ENCODE measurements around the gene KLHL33. TPM values are rescaled to one million over a fixed set of nuclear protein-coding genes. Genes with fewer than 3 reads are reported as not detected.

Gene KLHL33
- total RNA-seq, 4 donors from 2014 or later: 0.12 to 2.0 (median 0.39) TPM

DNA sequence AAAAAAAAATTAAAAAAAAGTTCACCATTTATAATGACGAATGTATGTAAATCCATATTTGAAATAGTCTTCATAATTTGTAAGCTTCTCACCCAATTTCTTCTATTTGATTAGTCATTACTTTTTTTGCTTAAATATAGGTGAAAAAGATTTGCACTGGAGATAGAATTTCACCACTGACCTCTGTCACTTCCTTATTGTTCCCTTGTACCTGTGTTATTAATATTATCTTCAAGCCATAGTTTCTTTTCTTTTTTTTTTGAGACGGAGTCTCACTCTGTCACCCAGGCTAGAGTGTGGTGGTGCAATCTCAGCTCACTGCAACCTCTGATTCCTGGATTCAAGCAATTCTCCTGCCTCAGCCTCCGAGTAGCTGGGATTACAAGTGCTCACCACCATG is 38.5 kb downstream of the KLHL33 start:
- ATAC-seq (ENCODE audit: low FRiP score) (no peak), DNase-seq (ENCODE audit: low spot score) (no peak)
- TF ChIP-seq, protein P1, sequence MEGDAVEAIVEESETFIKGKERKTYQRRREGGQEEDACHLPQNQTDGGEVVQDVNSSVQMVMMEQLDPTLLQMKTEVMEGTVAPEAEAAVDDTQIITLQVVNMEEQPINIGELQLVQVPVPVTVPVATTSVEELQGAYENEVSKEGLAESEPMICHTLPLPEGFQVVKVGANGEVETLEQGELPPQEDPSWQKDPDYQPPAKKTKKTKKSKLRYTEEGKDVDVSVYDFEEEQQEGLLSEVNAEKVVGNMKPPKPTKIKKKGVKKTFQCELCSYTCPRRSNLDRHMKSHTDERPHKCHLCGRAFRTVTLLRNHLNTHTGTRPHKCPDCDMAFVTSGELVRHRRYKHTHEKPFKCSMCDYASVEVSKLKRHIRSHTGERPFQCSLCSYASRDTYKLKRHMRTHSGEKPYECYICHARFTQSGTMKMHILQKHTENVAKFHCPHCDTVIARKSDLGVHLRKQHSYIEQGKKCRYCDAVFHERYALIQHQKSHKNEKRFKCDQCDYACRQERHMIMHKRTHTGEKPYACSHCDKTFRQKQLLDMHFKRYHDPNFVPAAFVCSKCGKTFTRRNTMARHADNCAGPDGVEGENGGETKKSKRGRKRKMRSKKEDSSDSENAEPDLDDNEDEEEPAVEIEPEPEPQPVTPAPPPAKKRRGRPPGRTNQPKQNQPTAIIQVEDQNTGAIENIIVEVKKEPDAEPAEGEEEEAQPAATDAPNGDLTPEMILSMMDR (IDR thresholded peaks at IDR 0.05): no peak

DNA sequence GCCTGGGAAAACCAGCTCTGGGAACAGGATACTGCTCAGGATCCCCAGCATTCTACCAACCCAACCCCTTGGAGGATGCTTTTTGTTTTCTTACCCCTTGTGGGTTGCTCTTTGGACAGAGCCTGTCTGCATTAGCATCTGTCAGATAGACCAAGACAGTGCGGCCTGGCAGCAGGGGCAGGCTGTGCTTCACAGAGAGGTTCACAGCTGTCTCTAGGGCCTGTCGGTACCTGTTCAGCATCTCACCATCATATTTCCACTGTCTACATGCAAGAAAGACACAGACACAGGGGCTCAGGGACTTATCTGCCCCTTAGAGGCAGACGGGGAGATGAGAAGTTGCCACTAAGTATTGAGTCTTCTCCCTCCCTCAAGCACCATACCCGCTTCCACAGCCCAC is 44.5 kb downstream of the KLHL33 start:
- TF ChIP-seq, protein P1 (IDR thresholded peaks at IDR 0.05): no peak
- no peak for DNase-seq (ENCODE audit: low spot score)
- no peak for ATAC-seq (ENCODE audit: low FRiP score)

DNA sequence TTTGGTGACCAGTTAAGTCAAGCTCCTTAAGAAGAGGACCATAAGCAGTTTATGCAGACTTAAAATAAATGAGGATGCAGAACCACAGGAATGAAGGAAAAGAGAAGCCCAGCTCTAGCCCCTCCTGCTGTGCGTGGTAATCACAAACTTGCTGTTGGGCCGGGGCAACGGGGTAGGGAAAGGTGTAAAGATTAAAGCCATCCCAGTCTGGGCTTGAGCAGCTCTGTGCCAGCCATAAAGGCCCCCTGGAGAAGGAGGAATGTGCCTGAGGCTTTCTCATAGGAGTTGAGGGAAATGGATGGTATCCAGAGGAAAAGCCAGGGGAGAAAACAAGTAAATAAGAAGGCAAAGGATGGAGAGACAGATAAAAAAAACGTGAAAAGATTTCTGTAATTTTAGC is 47.8 kb downstream of the KLHL33 start:
- TF ChIP-seq, protein P1 (IDR thresholded peaks at IDR 0.05): no peak
- DNase-seq (ENCODE audit: low spot score): no peak
- no peak for ATAC-seq (ENCODE audit: low FRiP score)

DNA sequence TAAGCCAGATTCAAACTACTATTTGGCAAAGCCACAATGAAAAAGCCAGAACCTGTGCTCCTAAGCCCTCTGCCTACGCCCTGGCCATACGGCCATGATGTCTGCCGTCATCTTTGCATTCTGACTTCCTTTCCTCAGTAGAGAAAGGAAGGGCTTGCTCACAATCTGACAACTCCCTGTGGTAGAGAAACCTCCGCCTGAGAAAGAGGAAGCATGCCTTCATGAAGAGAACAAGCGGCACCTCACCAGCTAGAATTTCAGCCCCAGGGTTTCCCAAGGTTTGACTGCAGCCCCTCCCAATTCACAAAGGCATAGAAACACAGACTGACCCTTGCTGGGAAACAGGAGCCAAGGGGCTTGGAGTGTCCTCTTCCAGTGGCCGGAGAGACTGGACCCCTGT is 48.4 kb downstream of the KLHL33 start:
- ATAC-seq (ENCODE audit: low FRiP score): no peak

DNA sequence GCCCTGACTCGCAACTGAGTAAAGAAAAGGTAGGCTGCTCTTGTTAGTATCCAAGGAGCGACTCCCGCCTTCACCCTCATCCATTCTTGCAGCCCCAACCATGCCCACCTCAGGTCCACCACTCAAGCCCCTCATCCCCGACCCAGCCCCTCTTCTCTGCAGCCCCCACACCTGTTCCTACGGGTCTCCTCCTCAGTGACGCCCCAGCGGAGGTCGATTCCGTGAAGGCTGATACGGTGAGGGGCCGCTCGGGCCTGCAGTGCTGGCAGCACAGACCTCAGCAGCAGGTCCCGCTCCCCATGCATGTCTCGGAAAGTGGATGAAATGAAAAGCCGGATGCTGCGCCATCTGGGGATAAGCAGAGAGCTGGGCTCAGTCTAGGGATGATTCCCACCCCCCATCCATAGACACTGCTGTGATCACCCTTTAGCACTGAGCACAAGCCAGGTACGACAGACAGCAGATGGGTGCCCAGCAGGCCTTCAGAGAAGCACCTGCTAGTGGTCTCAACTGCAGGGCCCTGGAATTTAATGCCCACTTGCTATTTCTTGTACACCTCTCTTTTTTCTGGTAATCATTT is 49.6 kb downstream of the KLHL33 start:
- ATAC-seq (ENCODE audit: low FRiP score): no peak
- no peak for DNase-seq (ENCODE audit: low spot score)
- TF ChIP-seq, protein P1 (IDR thresholded peaks at IDR 0.05): no peak

More for the DNA sequence above, 48.4 kb downstream of the KLHL33 start:
- DNase-seq (ENCODE audit: low spot score): no peak
- TF ChIP-seq, protein P1 (IDR thresholded peaks at IDR 0.05): no peak

DNA sequence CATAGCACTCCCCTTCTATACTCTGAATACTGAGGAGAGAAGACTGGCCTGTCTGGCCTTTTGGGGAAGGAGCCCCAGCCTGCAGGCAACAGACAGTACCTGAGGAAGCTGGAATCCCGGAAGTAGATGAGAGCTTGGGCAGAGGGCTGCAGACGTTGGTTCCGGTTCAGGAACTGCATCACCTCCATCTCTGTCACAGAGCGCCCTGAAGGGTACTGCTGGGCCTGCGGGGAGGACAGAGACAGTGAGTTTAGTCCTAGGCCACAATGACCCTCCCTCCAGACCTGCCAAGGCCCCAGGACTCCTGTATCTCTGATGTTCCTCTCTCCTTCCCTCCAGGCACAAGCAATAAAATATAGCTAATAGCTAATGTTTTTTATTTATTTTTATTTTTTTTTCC is 51.1 kb downstream of the KLHL33 start:
- DNase-seq (ENCODE audit: low spot score) (no peak), ATAC-seq (ENCODE audit: low FRiP score) (no peak)
- TF ChIP-seq, protein P1 (IDR thresholded peaks at IDR 0.05): no peak

DNA sequence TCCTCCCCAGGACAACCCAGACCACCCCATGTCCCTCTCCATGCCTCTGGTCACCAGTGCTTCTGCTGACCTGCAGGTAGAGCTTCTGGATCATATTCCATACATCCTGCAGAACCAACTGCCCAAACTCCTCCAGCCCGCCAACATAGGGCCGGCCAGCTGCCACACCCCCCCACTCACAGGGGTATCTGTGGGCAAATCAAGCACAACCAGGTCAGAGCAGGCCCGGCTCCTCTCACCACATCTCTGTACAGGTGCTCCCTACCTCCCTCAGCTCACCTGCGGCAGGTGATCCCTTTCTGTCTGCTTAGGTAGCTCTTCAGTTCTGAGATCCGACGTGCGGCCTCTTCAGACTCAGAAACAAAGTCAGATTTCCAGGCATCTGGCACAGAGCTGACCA is 51.6 kb downstream of the KLHL33 start:
- ATAC-seq (ENCODE audit: low FRiP score): no peak
- DNase-seq (ENCODE audit: low spot score): no peak
- TF ChIP-seq, protein P1 (IDR thresholded peaks at IDR 0.05): no peak

Data from omental fat pad (tissue), 4 donors.